Left ventricle myocardium inferior (tissue), 1 donor: ENCODE measurements around the gene RAI14. TPM values are rescaled to one million over a fixed set of nuclear protein-coding genes. Genes with fewer than 3 reads are reported as not detected.

Source experiments
- DNase-seq: peaks from one replicate; pipeline ENCODE4 v3.0.0-alpha.2; 2020
- H3K27ac ChIP-seq: fragments of 200-600 bp; replicated peaks from 2 replicates; pipeline ENCODE4 v1.8.0; 2021
- H3K27me3 ChIP-seq: fragments of 200-600 bp; 2 replicates; pipeline ENCODE4 v1.8.0; 2021; ENCODE audit warnings: low read depth
- H3K36me3 ChIP-seq: fragments of 200-600 bp; 2 replicates; pipeline ENCODE4 v1.8.0; 2021
- H3K4me1 ChIP-seq: fragments of 200-600 bp; 2 replicates; pipeline ENCODE4 v1.8.0; 2021
- H3K4me3 ChIP-seq: fragments of 200-600 bp; 2 replicates; pipeline ENCODE4 v1.8.0; 2021; ENCODE audit warnings: mild to moderate bottlenecking, moderate library complexity
- H3K9me3 ChIP-seq: fragments of 200-600 bp; replicated peaks from 2 replicates; pipeline ENCODE4 v1.8.0; 2021
- CTCF ChIP-seq: fragments of 200-600 bp; IDR thresholded peaks from 2 replicates; pipeline ENCODE4 v1.8.0; 2021; ENCODE audit warnings: antibody characterized with exemption, mild to moderate bottlenecking, borderline replicate concordance
- intact Hi-C: fragments of 100-400 bp; cut with micrococcal nuclease; formaldehyde crosslinking; loops from one replicate; pipeline ENCODE4 v1.11.0; 2022
- total RNA-seq: library from RNA; stranded (reverse); fragmentation: NEBNext Ultra II Directional; extraction: Animal tissue kit (Norgen Biotek cat#: 25700); gene quantifications from one replicate; pipeline ENCODE4 v1.2.1, GENCODE V29; 2021
- donor health status: DM: no; HTN: yes; CAD: no; lungs with severe emphysema.

RAI14 gene
- total RNA-seq, 1 donor from 2014 or later = 6.7 TPM

- Histone ChIP-seq H3K36me3 (no peaks in the 10 kb centered on the region), H3K4me3 (no peak overlapping the region), H3K4me1 (peaks cover 13% of the 10 kb centered on the region), H3K27ac (no peak overlapping the region), H3K9me3 (no peaks in the 10 kb centered on the region), H3K27me3 (no peaks in the 10 kb centered on the region)
- TF ChIP-seq CTCF = no peak
- intact Hi-C loops = no loop called here
- no peak for DNase-seq
These were observed 44.4 kb upstream of the RAI14 start for GRCh38 chr5:34611464-34612415.

GRCh38 chr5:34616651-34617050, 39.5 kb upstream of the RAI14 start:
- no peak for TF ChIP-seq CTCF

GRCh38 chr5:34618371-34619065, 37.6 kb upstream of the RAI14 start:
- Histone ChIP-seq H3K4me3 (no peak overlapping the region), H3K9me3 (no peaks in the 10 kb centered on the region), H3K36me3 (no peaks in the 10 kb centered on the region), H3K4me1 (no peaks in the 10 kb centered on the region), H3K27ac (no peak overlapping the region), H3K27me3 (no peaks in the 10 kb centered on the region)
- no peak for TF ChIP-seq CTCF
- no peak for DNase-seq
- intact Hi-C loops = no loop called here

More at GRCh38 chr5:34616651-34617050, 39.5 kb upstream of the RAI14 start:
- no peak overlapping the region for H3K27ac ChIP-seq
- DNase-seq = no peak
- H3K9me3 ChIP-seq = no peaks in the 10 kb centered on the region
- no peaks in the 10 kb centered on the region for H3K27me3 ChIP-seq
- intact Hi-C loops = no loop called here
- H3K36me3 ChIP-seq = no peaks in the 10 kb centered on the region
- no peaks in the 10 kb centered on the region for H3K4me1 ChIP-seq
- H3K4me3 ChIP-seq = no peak overlapping the region

- H3K27ac ChIP-seq = no peak overlapping the region
- TF ChIP-seq CTCF = no peak
- intact Hi-C loops = no loop called here
- H3K9me3 ChIP-seq = no peaks in the 10 kb centered on the region
- H3K4me3 ChIP-seq = no peak overlapping the region
- H3K4me1 ChIP-seq = no peaks in the 10 kb centered on the region
- DNase-seq = no peak
- H3K36me3 ChIP-seq = no peaks in the 10 kb centered on the region
- H3K27me3 ChIP-seq = no peaks in the 10 kb centered on the region
These were observed 35.9 kb upstream of the RAI14 start for GRCh38 chr5:34620185-34620584.

- no peaks in the 10 kb centered on the region for H3K9me3 ChIP-seq
- no peaks in the 10 kb centered on the region for H3K4me1 ChIP-seq
- no peaks in the 10 kb centered on the region for H3K36me3 ChIP-seq
- no peak for DNase-seq
- H3K27ac ChIP-seq = no peak overlapping the region
- no peak overlapping the region for H3K4me3 ChIP-seq
- intact Hi-C loops = no loop called here
- no peaks in the 10 kb centered on the region for H3K27me3 ChIP-seq
- TF ChIP-seq CTCF = no peak
These were observed 34.6 kb upstream of the RAI14 start for GRCh38 chr5:34621277-34622097.
